ENCODE measurements around the gene HSPA14.

- TF ChIP-seq CTCF (IDR thresholded peaks at IDR 0.05 in 8 of 11, conservative IDR thresholded peaks at IDR 0.05 in 3 of 11) (no peak), POLR2A (IDR thresholded peaks at IDR 0.05) (no peak), POLR2AphosphoS5 (IDR thresholded peaks at IDR 0.05) (no peak)
These were observed 41.2 kb downstream of the HSPA14 start for GRCh38 chr10:14879124-14879927.
